Measurements from ENCODE around the gene CARD11.
"Not testable (repeated sequence)": the region's sequence is repeated elsewhere in the genome, so short reads cannot be mapped to it uniquely, and the experiment has no call there.

CARD11 gene

DNA sequence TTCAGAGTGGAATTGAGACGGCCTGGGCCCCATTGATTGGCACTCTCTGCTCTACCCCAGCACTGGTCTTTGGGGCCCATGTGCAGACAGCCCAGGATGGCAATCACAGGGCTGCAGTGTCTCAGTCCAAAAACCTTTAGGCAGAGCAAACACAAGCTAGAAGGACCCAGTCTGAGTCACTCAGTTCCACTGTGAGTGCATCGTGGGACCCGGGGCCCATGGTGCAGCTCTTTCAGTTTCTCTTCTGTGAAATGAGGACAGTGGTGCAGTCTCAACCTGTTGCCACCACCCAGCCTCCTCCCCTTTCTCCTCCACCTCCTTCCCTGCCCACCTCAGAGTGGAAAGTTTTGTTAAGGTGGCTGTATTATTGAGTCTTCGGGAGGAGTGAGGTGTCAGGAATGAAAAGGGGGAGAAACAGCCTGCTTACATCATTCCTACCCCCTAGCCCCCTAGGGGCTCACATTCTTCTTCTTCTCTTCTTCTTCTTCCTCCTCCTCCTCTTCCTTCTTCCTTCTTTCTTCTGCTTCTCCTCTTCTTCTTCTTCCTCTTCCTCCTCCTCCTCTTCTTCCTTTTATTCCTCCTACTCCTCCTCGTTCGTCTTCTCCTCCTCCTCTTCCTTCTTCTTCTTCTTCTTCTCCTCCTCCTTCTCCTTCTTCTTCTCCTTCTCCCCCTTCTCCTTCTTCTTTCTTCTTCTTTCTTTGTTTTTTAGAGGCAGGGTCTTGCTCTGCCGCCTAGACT is 19.5 kb upstream of the CARD11 start:
- DNase-seq = no peak

DNA sequence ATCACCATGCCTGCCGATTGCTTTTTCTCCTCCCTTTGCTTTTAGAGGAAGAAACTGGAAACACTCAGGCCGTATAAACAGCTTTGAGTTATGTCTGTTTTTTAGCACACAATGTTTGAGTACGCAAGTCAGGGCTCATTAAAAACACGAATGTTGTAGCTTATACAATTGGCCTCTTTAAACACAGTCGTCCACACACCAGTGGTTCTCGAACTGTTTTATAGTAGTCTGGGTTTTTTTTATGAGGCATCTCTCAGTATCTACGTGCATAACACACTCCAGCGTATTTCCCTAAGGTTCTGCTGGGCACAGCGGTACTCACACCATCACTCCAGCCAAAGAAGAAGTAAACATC is 13.4 kb upstream of the CARD11 start:
- DNase-seq = no peak

GRCh38 chr7:3056234-3057065 is 12.8 kb upstream of the CARD11 start:
- no peak for DNase-seq

DNA sequence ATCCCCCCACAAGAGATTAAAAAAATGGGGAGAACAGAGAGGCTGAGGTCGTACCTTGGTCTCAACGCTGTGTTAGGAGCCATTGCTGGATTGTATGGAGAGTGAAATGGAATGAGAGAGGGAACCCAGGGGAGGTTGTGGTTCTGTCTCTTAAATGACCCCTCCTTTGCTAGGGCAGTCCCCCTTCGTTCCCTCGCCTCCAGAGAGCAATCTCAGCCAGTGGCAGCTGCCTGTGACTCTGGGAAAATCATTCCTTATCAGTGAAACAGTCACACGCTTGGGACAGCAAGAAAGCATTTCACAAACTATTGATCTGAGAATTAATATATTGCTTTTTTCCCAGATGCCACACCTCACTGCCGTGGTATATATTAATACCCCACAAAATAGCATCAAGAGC is 12.0 kb upstream of the CARD11 start:
- no peak for DNase-seq

- DNase-seq = no peak
Measured at GRCh38 chr7:3042861-3043489, 692 bp downstream of the CARD11 start.

DNA sequence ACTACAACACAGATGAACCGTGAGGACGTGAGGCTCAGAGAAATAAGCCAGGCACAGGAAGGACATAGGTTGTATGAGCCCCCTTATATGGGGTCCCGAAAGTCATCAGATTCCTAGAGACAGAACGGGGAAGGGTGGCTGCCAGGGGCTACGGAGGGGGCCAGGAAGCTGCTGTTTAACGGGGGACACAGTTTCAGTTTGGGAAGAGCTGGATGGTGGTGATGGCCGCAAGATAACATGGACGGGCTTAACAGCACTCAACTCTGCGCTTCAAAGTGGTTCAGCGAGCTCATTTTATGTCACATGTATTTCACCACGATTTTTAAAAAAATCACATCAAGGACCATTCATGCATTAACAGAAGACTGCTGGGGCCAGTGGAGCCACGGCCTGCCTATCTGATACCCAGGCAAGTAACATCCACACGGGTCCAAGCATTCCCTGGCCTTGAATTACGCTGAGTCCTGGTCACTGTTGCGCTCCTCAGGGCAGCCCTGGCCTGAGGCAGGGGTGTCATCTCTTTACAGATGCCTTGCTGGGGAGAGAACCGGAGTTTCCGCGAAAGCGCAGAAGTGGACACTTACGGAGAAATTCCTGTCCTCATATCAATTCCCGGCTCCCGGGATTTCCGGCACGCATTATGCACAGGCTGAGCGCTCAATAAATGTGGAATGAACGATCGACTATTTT is 1.5 kb downstream of the CARD11 start:
- no peak for DNase-seq

DNA sequence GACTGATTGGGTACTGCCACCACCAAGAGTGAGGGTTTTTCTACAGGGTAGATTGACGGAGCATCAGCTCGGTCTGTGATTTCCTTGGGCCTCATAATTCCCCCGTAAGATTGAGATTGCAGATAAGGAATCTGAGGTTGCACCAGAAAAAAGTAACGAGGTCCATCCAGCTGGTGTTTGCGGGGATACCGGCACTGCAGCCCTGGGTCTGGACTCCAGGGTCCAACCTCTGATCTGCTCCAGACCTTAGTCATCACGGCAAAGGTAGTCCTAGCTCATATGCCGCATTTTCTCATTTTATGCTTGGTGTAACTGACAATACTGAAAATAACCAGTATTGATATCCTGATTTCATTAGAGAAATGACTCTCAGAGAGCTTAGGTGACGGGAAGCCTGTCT is 3.9 kb downstream of the CARD11 start:
- DNase-seq = no peak

- not testable (repeated sequence) for DNase-seq
Measured at GRCh38 chr7:3038011-3038410, 5.7 kb downstream of the CARD11 start.

- no peak for DNase-seq
Measured at GRCh38 chr7:3037259-3037658, 6.4 kb downstream of the CARD11 start.

DNA sequence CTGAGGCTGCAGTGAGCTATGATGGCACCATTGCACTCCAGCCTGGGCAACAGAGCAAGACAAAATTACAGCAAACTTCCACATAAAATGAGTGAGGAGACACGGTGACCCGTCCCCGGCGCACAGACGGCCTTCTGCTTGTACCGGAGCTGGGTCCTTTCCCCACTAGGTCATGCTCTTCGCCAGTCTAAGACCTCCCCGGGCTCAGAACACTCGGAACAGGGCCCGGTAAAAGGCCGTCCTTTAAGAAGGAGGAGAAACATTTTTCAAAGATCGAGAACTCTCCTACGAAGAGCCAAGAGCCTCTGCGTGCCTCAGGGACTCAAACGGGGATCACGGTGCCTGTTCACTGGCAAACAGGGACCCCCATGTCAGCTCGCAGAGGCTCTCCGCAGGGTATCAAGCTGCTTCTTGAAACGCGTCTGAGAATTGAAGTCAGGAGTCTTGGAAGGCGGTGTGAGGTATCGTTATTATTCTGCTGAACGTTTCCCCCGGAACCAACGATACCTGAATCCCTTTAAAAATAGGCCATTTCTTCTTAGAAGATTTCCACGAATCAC is 9.0 kb downstream of the CARD11 start:
- no peak for DNase-seq

GRCh38 chr7:3033581-3033980 is 10.1 kb downstream of the CARD11 start:
- DNase-seq = no peak

DNA sequence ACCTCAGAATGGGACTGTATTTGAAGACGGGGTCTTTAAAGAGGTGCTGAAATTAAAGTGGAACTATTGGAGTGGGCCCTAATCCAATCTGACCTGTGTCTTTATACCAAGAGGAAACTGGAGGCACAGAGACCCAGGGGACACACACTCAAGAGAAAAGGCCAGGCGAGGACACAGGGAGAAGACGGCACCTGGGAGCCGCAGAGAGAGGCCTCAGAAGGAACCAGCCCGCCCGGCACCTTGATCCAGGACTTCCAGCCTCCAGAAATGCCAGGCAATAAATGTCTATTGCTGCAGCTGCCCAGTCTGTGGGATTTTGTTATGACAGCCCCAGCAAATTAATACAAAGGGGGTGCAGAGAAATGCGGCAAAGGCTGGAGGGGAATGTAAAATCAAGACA is 10.5 kb downstream of the CARD11 start:
- DNase-seq = no peak

DNA sequence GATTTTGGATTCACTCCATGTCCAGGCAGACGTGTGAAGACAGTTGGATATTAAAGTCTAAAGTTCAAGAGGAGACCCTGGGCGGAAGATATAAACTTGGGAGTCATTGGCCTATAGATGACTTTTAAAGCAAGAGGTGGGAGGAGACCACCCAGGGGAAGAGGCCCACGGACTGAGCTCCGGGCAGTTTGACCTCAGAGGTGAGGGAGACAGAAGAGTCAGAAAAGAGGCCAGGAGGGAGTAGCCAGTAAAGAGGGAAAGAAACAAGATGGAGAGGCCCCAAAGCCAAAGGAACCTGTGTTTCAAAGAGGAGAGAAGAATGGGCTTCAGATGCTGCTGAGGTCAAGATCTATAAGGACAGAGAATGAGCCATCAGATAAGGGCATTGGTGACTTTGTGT is 11.4 kb downstream of the CARD11 start:
- no peak for DNase-seq

DNA sequence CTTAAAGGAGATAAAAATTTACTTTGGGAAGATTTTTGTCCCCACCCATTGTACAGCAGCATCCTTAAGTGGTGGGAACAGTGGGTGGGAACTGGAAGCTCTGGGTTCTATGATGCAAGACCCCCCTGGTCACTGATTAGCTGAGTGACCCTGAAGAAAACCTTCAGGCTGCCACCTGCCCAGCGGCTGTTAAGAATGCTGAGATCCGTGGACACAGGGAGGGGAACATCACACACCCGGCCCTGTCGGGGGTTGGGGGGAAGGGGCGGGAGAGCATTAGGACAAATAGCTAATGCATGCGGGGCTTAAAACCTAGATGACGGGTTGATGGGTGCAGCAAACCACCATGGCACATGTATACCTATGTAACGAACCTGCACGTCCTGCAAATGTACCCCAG is 14.5 kb downstream of the CARD11 start:
- DNase-seq = no peak

DNA sequence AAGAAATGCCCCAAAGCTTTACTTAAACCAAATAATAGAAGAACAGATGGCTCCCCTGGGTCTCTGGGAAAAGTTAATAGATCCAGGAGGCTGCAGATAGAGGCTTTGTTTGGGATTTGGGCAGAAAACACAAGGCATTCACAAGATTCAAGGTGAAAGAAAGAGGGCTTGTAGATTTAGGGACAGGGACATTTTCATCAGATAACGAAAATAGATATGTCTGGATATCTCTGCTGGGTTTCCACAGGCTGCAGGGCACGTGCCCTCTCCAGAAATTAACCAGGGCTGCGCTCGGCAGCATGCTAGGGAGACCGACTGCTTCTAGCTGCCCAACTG is 14.9 kb downstream of the CARD11 start:
- no peak for DNase-seq

- DNase-seq = no peak
Measured at GRCh38 chr7:3028071-3028757, 15.5 kb downstream of the CARD11 start.

GRCh38 chr7:3027005-3027845 is 16.4 kb downstream of the CARD11 start:
- no peak for DNase-seq

GRCh38 chr7:3025616-3026015 is 18.1 kb downstream of the CARD11 start:
- DNase-seq = no peak

DNA sequence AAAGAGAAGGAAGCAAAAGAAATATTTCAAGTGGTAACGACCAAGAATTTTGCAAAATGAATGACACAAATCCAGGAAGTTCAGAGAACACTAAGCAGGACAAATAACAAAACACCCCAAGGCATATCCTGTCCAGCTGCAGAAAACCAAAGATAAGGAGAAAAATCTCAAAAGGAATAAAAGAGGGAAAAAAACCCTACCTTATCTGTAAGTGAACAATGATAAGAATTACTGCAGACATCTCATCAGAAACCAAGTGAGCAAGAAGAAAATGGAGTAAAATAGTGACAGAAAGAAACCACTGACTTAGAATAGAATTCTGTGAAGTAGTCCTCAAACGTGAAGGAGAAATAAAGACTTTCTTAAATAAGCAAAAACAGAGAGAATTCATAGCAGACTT is 21.8 kb downstream of the CARD11 start:
- DNase-seq = no peak

GRCh38 chr7:3021224-3021623 is 22.4 kb downstream of the CARD11 start:
- not testable (repeated sequence) for DNase-seq

GRCh38 chr7:3020416-3020815 is 23.3 kb downstream of the CARD11 start:
- DNase-seq = no peak

DNA sequence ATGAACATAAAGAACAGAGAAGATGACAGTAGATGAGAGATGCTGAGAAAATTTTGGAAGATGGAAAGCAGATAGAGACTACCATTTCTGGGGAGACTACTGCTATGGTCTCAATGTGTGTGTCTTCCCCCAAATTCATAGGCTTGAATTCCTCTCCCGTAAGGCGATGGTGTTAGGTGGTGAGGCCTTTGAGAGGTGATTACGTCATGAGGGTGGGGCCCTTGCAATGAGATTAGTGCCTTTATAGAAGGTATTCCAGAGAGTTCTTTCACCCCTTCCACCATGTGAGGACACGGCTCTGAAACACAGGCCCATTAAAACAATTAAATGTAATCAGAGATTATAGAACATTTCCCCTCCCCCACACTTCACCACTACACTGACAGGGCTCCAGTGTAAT is 23.9 kb downstream of the CARD11 start:
- no peak for DNase-seq
